KOPT-K1 (cell line): Measurements from ENCODE around the gene MYL4.
A peak's percentile ranks its signal among the peaks of the same experiment; 100 is the strongest.
"Not testable (repeated sequence)": the region's sequence is repeated elsewhere in the genome, so short reads cannot be mapped to it uniquely, and the experiment has no call there.

Experiments
- H3K27ac ChIP-seq: fragments of 200-600 bp; sonication (generic); 2 replicates; pipeline ENCODE4 v1.5.1; 2016; ENCODE audit warnings: antibody characterized with exemption, mild to moderate bottlenecking, low read depth, low read length; ENCODE audit not compliant: poor library complexity, severe bottlenecking
- H3K36me3 ChIP-seq: fragments of 200-600 bp; sonication (generic); 2 replicates; pipeline ENCODE4 v1.5.1; 2017; ENCODE audit warnings: antibody characterized with exemption, mild to moderate bottlenecking, low read length, moderate library complexity; ENCODE audit not compliant: insufficient read depth
- H3K9me3 ChIP-seq: fragments of 200-600 bp; sonication (generic); 2 replicates; pipeline ENCODE4 v1.5.1; 2017; ENCODE audit warnings: antibody characterized with exemption, low read length, mild to moderate bottlenecking; ENCODE audit not compliant: insufficient read depth, poor library complexity, severe bottlenecking

The MYL4 gene

DNA sequence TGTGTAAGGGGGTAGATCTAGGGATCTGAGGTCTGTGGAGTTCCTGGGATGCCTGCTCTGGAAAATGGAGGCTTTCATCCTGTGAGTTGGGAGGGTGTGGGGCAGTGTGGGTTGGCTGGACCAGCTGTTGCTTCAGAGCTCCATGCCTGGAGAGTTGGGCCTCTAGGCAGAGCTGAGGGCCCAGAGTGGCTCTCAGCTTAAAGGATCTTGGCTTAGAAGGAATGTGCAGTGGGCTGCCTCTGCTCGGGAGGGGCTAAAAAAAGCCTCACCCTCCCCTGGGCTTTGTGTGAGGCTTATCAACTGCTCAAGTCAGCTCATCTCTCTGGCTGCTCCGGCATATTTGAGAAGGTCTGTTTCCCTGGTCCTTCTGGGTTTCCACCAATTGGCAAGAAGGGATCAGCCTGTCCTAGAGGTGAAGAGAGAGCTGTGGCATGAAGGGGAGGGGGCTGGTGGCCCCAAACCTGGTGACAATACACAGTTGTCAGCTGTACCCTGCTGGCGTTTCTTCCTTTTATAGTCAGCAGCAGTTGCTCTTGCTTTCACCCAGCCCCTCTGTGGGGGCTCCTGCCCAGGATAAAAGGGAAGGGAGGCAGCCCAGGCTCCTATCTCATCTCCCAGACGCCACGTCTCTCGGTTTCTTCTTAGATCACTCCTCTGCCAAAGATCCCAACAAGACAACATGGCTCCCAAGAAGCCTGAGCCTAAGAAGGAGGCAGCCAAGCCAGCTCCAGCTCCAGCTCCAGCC is at the start of gene MYL4:
Gene MYL4 (plus strand): TSS at position 605 of the 745 bp plus-strand sequence. CDS start 75 bp downstream, at position 680.
- Histone ChIP-seq H3K27ac (peak within 1 kb of the TSS; percentile 78), H3K9me3 (no peaks in the 10 kb centered on the region)

GRCh38 chr17:47162013-47162622 is 47.0 kb upstream of the MYL4 start:
- Histone ChIP-seq H3K36me3 (peaks cover 100% of the 10 kb centered on the region), H3K9me3 (no peaks in the 10 kb centered on the region), H3K27ac (no peak overlapping the region)

More for the DNA sequence above, at the start of gene MYL4:
- no peaks in the 10 kb centered on the region for H3K36me3 ChIP-seq

- H3K36me3 ChIP-seq = peaks cover 100% of the 10 kb centered on the region
- H3K27ac ChIP-seq = no peak overlapping the region
- no peaks in the 10 kb centered on the region for H3K9me3 ChIP-seq
Observed at GRCh38 chr17:47164263-47164662, 44.9 kb upstream of the MYL4 start.

- Histone ChIP-seq H3K27ac (no peak overlapping the region), H3K36me3 (peaks cover 100% of the 10 kb centered on the region)
Observed at GRCh38 chr17:47165137-47165536, 44.0 kb upstream of the MYL4 start.

GRCh38 chr17:47166854-47167253 is 42.3 kb upstream of the MYL4 start:
- not testable (repeated sequence) for H3K9me3 ChIP-seq, H3K27ac ChIP-seq
- peaks cover 100% of the 10 kb centered on the region for H3K36me3 ChIP-seq

More at GRCh38 chr17:47165137-47165536, 44.0 kb upstream of the MYL4 start:
- no peaks in the 10 kb centered on the region for H3K9me3 ChIP-seq

DNA sequence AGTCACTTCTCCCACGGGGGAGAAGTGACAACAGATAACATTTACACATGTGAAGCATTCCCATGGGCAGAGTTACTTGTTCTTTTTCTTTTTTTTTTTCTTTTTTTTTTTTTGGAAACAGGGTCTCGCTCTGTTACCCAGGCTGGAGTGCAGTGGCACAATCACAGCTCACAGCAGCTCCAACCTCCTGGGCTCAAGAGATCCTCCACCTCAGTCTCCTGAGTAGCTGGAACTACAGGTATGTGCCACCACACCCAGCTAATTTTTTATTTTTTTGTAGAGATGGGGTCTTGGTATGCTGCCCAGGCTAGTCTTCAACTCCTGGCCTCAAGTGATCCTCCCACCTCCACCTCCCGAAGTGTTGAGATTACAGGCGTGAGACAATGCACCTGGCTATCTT is 40.3 kb upstream of the MYL4 start:
- H3K36me3 ChIP-seq = peaks cover 98% of the 10 kb centered on the region

GRCh38 chr17:47170710-47171109 is 38.4 kb upstream of the MYL4 start:
- Histone ChIP-seq H3K27ac (no peak overlapping the region), H3K36me3 (peaks cover 98% of the 10 kb centered on the region), H3K9me3 (no peaks in the 10 kb centered on the region)

More for the DNA sequence above, 40.3 kb upstream of the MYL4 start:
- H3K27ac ChIP-seq, H3K9me3 ChIP-seq: not testable (repeated sequence)

- no peak overlapping the region for H3K27ac ChIP-seq
- peaks cover 98% of the 10 kb centered on the region for H3K36me3 ChIP-seq
- no peaks in the 10 kb centered on the region for H3K9me3 ChIP-seq
Observed at GRCh38 chr17:47172696-47173565, 36.2 kb upstream of the MYL4 start.

GRCh38 chr17:47174823-47175222 is 34.3 kb upstream of the MYL4 start:
- peaks cover 98% of the 10 kb centered on the region for H3K36me3 ChIP-seq
- H3K27ac ChIP-seq, H3K9me3 ChIP-seq: not testable (repeated sequence)

- Histone ChIP-seq H3K36me3 (peaks cover 98% of the 10 kb centered on the region), H3K9me3 (no peaks in the 10 kb centered on the region), H3K27ac (no peak overlapping the region)
Observed at GRCh38 chr17:47176389-47176826, 32.7 kb upstream of the MYL4 start.

DNA sequence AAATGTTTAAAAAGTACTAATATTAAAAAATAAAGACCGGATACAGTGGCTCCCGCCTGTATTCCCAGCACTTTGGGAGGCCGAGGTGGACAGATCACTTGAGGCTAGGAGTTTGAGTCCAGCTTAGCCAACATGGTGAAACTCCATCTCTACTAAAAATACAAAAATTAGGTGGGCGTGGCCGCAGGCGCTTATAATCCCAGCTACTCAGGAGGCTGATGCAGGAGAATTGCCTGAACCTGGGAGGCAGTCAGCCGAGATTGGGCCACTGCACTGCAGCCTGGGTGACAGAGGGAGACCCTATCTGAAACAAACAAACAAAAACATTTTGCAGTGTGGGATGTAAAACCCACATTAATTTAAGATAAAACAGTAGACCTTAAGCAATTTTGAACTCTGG is 31.9 kb upstream of the MYL4 start:
- Histone ChIP-seq H3K9me3 (no peaks in the 10 kb centered on the region), H3K27ac (no peak overlapping the region), H3K36me3 (peaks cover 96% of the 10 kb centered on the region)

DNA sequence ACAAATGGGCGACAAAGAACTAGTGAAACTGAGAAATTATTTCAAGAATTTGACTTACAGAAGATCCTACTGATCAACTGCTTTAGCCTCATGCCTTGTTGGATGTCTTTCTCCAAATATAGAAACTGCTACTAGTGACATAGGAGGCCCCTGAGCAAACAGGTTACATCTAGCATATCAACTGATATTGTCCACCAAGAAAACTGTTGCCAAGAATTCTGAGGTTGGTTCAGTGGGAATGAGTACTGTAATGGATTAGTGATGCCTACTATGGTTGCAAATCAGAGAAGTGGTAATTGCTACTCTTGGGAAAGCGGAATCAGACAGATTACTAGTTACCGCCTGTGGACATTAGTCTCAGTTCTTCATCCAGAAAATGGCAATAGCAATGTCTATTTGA is 30.0 kb upstream of the MYL4 start:
- Histone ChIP-seq H3K27ac (no peak overlapping the region), H3K9me3 (no peaks in the 10 kb centered on the region), H3K36me3 (peaks cover 95% of the 10 kb centered on the region)

GRCh38 chr17:47180337-47180736 is 28.8 kb upstream of the MYL4 start:
- Histone ChIP-seq H3K36me3 (peaks cover 89% of the 10 kb centered on the region), H3K27ac (no peak overlapping the region), H3K9me3 (no peaks in the 10 kb centered on the region)

DNA sequence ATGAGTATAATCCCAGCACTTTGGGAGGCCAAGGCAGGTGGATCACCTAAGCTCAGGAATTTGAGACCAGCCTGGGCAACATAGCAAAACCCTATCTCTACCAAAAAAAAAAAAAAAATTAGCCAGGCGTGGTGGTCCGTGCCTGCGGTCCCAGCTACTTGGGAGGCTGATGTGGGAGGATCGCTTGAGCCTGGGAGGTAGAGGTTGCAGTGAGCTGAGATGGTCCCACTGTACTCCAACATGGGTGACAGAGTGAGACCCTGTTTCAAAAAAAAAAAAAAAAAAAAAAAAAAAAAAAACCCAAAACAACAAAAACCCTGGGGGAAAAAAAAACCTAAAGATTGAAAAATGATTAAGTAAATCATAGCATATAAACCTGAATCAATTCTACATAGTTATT is 28.2 kb upstream of the MYL4 start:
- not testable (repeated sequence) for H3K27ac ChIP-seq, H3K9me3 ChIP-seq
- H3K36me3 ChIP-seq = peaks cover 86% of the 10 kb centered on the region

DNA sequence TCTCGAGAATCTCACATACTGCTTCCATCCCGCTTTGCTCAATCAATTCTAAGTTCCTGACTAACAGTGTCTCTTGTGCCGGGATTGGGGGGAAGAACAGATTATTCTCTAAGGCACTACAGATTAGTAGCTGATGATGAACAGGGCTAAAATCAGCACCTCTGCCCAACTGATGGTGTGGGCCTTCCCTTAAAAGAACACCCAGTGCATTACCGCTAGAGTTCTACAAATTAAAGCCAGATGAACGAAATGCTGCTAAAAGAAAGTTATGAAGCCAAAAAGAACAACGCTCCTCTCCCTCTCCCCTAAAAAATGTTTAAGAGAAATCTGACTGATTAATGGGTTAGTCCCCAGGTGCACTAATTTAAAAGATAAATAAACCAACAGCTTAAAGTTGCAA is 24.5 kb upstream of the MYL4 start:
- H3K27ac ChIP-seq = no peak overlapping the region
- H3K36me3 ChIP-seq = peaks cover 54% of the 10 kb centered on the region
- H3K9me3 ChIP-seq = no peaks in the 10 kb centered on the region
